ENCODE results near the gene HDHD2.

The HDHD2 gene

GRCh38 chr18:47175898-47176575, 25.7 kb upstream of the HDHD2 start, which contains the start of gene IER3IP1:
IER3IP1 (minus strand) TSS chr18:47176364; CDS start chr18:47176277, 87 bp downstream.
- no peak for TF ChIP-seq CTCF (IDR thresholded peaks at IDR 0.05; ENCODE audit: extremely low read depth, missing control alignments)
- DNase-seq (ENCODE audit: low spot score), result peak; percentile 90

GRCh38 chr18:47175283-47175897, 25.1 kb upstream of the HDHD2 start:
- no peak for TF ChIP-seq CTCF (IDR thresholded peaks at IDR 0.05; ENCODE audit: extremely low read depth, missing control alignments)
- no peak for DNase-seq (ENCODE audit: low spot score)

GRCh38 chr18:47174545-47175116, 24.3 kb upstream of the HDHD2 start:
- no peak for TF ChIP-seq CTCF (IDR thresholded peaks at IDR 0.05; ENCODE audit: extremely low read depth, missing control alignments)
- no peak for DNase-seq (ENCODE audit: low spot score)

GRCh38 chr18:47172476-47172875, 22.2 kb upstream of the HDHD2 start:
- TF ChIP-seq CTCF (IDR thresholded peaks at IDR 0.05; ENCODE audit: extremely low read depth, missing control alignments), result no peak
- DNase-seq (ENCODE audit: low spot score), result no peak

- no peak for DNase-seq (ENCODE audit: low spot score)
These were observed 18.6 kb upstream of the HDHD2 start for GRCh38 chr18:47168913-47169312.

GRCh38 chr18:47168509-47168908, 18.2 kb upstream of the HDHD2 start:
- DNase-seq (ENCODE audit: low spot score), result no peak
- TF ChIP-seq CTCF (IDR thresholded peaks at IDR 0.05; ENCODE audit: extremely low read depth, missing control alignments), result no peak

More at GRCh38 chr18:47168913-47169312, 18.6 kb upstream of the HDHD2 start:
- TF ChIP-seq CTCF (IDR thresholded peaks at IDR 0.05; ENCODE audit: extremely low read depth, missing control alignments), result no peak

- no peak for TF ChIP-seq CTCF (IDR thresholded peaks at IDR 0.05; ENCODE audit: extremely low read depth, missing control alignments)
- DNase-seq (ENCODE audit: low spot score), result no peak
These were observed 16.0 kb upstream of the HDHD2 start for GRCh38 chr18:47166294-47166693.

All from GM20000 (cell line).